A549 (cell line): ENCODE data around the gene SLC7A8. TPM values are rescaled to one million over a fixed set of nuclear protein-coding genes. Genes with fewer than 3 reads are reported as not detected.

Source experiments
- ATAC-seq, 2 experiments: fragments of 200-7000 bp in 1 of 2; fragments of >200 bp in 1 of 2; cut with Nextera tagmentation in 1 of 2; cut with Tn5 transposase in 1 of 2; 3 replicates each; pipeline versions ENCODE4 v1.8.0 to v1.9.1; 2018 to 2020; ENCODE audit warnings: mild to moderate bottlenecking in 1 of 2, moderate library complexity in 1 of 2
- CTCF ChIA-PET: fragments of 300-600 bp; sonication (Branson Sonifier 250); formaldehyde crosslinking; extraction: SDS; loops from one replicate; lab custom pipeline; 2021; ENCODE audit warnings: antibody characterized with exemption, inconsistent platforms; lab: Yijun Ruan, JAX
- POLR2A ChIA-PET: fragments of 350-600 bp; formaldehyde crosslinking; extraction: SDS; loops from one replicate; lab custom pipeline; 2021; ENCODE audit warnings: antibody characterized with exemption, inconsistent platforms; lab: Yijun Ruan, JAX
- DNase-seq, 2 experiments: peaks; one replicate each; pipeline versions ENCODE4 v3.0.0 to v3.0.0-alpha.2; 2011 to 2016; ENCODE audit warnings: low read depth in 1 of 2, low spot score in 1 of 2
- FAIRE-seq: peaks from 2 replicates; lab custom pipeline; 2011; peaks lifted over from hg19 to GRCh38; lab: Jason Lieb, UNC
- H3K27ac ChIP-seq, 2 experiments: fragments of >200 bp; sonication (Bioruptor Twin); formaldehyde crosslinking; 3 replicates each; pipeline ENCODE4 v1.5.1; 2016 to 2017
- H3K4me1 ChIP-seq: fragments of >200 bp; sonication (Bioruptor Twin); formaldehyde crosslinking; 3 replicates; pipeline ENCODE4 v1.6.1; 2016
- H3K4me2 ChIP-seq: fragments of >200 bp; sonication (Bioruptor Twin); formaldehyde crosslinking; 3 replicates; pipeline ENCODE4 v1.6.1; 2016
- H3K4me3 ChIP-seq: fragments of >200 bp; sonication (Bioruptor Twin); formaldehyde crosslinking; 3 replicates; pipeline ENCODE4 v1.5.1; 2016
- H3K9me3 ChIP-seq: fragments of >200 bp; sonication (Bioruptor Twin); formaldehyde crosslinking; 3 replicates; pipeline ENCODE4 v1.6.1; 2016
- CBX8 ChIP-seq: fragments of 200-600 bp; sonication (generic); IDR thresholded peaks from 2 replicates; pipeline ENCODE4 v1.6.1; 2016
- CEBPB ChIP-seq, 2 experiments: fragments of >200 bp in 1 of 2; sonication (Bioruptor Twin) in 1 of 2; formaldehyde crosslinking in 1 of 2; IDR thresholded peaks; 2 replicates each; pipeline ENCODE4 v1.6.1; 2012 to 2016
- CHD2 ChIP-seq: fragments of 150-350 bp; IDR thresholded peaks from 2 replicates; pipeline ENCODE4 v1.6.1; 2014; ENCODE audit warnings: low read length; ENCODE audit not compliant: partially characterized antibody
- EHMT2 ChIP-seq: fragments of 200-600 bp; sonication (generic); IDR thresholded peaks from 2 replicates; pipeline ENCODE4 v1.6.1; 2016; ENCODE audit warnings: antibody characterized with exemption, low read depth, mild to moderate bottlenecking, moderate library complexity
- EP300 ChIP-seq, 2 experiments: fragments of >200 bp; sonication (Bioruptor Twin); formaldehyde crosslinking; IDR thresholded peaks; 2 replicates in 1 of 2; 3 replicates in 1 of 2; pipeline ENCODE4 v1.6.1; 2016 to 2017
- ESRRA ChIP-seq: fragments of 150-350 bp; IDR thresholded peaks from 2 replicates; pipeline ENCODE4 v1.6.1; 2014; ENCODE audit warnings: mild to moderate bottlenecking, low read length, borderline replicate concordance
- FOSB ChIP-seq: fragments of 250-450 bp; sonication (Bioruptor Pico); IDR thresholded peaks from 2 replicates; pipeline ENCODE4 v1.5.0; 2020; ENCODE audit warnings: mild to moderate bottlenecking, moderate library complexity
- GATA3 ChIP-seq: IDR thresholded peaks from 2 replicates; pipeline ENCODE4 v1.6.1; 2012; ENCODE audit warnings: borderline replicate concordance
- HDAC2 ChIP-seq: fragments of 200-600 bp; sonication (generic); IDR thresholded peaks from 2 replicates; pipeline ENCODE4 v1.6.1; 2016
- HES2 ChIP-seq: fragments of >200 bp; sonication (Bioruptor Twin); formaldehyde crosslinking; IDR thresholded peaks from 2 replicates; pipeline ENCODE4 v1.6.1; 2016
- HEYL ChIP-seq: fragments of 250-450 bp; sonication (Bioruptor Pico); IDR thresholded peaks from 2 replicates; pipeline ENCODE4 v1.8.0; 2021; ENCODE audit warnings: mild to moderate bottlenecking, moderate library complexity
- HMGXB4 ChIP-seq: fragments of 250-450 bp; sonication (Bioruptor Pico); IDR thresholded peaks from 2 replicates; pipeline ENCODE4 v1.5.0; 2021; ENCODE audit warnings: mild to moderate bottlenecking, moderate library complexity, borderline replicate concordance
- HOXB5 ChIP-seq: fragments of 250-450 bp; sonication (Bioruptor Pico); IDR thresholded peaks from 2 replicates; pipeline ENCODE4 v1.5.0; 2020; ENCODE audit warnings: mild to moderate bottlenecking, moderate library complexity
- JUN ChIP-seq, 2 experiments: fragments of >200 bp; sonication (Bioruptor Twin); formaldehyde crosslinking; IDR thresholded peaks; 2 replicates in 1 of 2; 3 replicates in 1 of 2; pipeline ENCODE4 v1.6.1; 2016 to 2017
- MAX ChIP-seq: IDR thresholded peaks from 2 replicates; pipeline ENCODE4 v1.6.1; 2012
- MAZ ChIP-seq: fragments of 150-350 bp; IDR thresholded peaks from 2 replicates; pipeline ENCODE4 v1.6.1; 2014; ENCODE audit warnings: antibody characterized with exemption, low read depth, low read length, borderline replicate concordance
- NFE2L2 ChIP-seq: fragments of 150-350 bp; conservative IDR thresholded peaks from 2 replicates; pipeline ENCODE4 v1.6.1; 2014; ENCODE audit warnings: low read length
- NPAS2 ChIP-seq: fragments of 250-450 bp; sonication (Bioruptor Pico); IDR thresholded peaks from 2 replicates; pipeline ENCODE4 v1.8.0; 2022; ENCODE audit warnings: mild to moderate bottlenecking, moderate library complexity, borderline replicate concordance
- NR3C1 ChIP-seq: fragments of >200 bp; sonication (Bioruptor Twin); formaldehyde crosslinking; IDR thresholded peaks from 3 replicates; pipeline ENCODE4 v1.6.1; 2017
- POLR2A ChIP-seq: IDR thresholded peaks from 2 replicates; pipeline ENCODE4 v1.6.1; 2012; ENCODE audit warnings: mild to moderate bottlenecking, low read length
- RAD21 ChIP-seq, 2 experiments: fragments of >200 bp in 1 of 2; sonication (Bioruptor Twin) in 1 of 2; formaldehyde crosslinking in 1 of 2; IDR thresholded peaks in 1 of 2; conservative IDR thresholded peaks in 1 of 2; 2 replicates in 1 of 2; 3 replicates in 1 of 2; pipeline ENCODE4 v1.6.1; 2012 to 2018; ENCODE audit warnings: inconsistent platforms in 1 of 2
- RCOR1 ChIP-seq: fragments of 150-350 bp; IDR thresholded peaks from 2 replicates; pipeline ENCODE4 v1.6.1; 2014; ENCODE audit warnings: antibody characterized with exemption, low read length, low read depth
- RNF2 ChIP-seq: fragments of 200-600 bp; sonication (generic); IDR thresholded peaks from 2 replicates; pipeline ENCODE4 v1.6.1; 2016; ENCODE audit warnings: low read depth, mild to moderate bottlenecking, antibody characterized with exemption, moderate library complexity, borderline replicate concordance
- TP53 ChIP-seq: fragments of 250-450 bp; sonication (Bioruptor Pico); IDR thresholded peaks from 2 replicates; pipeline ENCODE4 v1.5.0; 2021; ENCODE audit warnings: mild to moderate bottlenecking, moderate library complexity
- USF2 ChIP-seq: fragments of 450-650 bp; IDR thresholded peaks from 2 replicates; pipeline ENCODE4 v1.6.1; 2014; ENCODE audit warnings: antibody characterized with exemption
- ZNF302 ChIP-seq: fragments of 250-450 bp; sonication (Bioruptor Pico); IDR thresholded peaks from 2 replicates; pipeline ENCODE4 v1.9.0; 2021; ENCODE audit warnings: inconsistent platforms, mild to moderate bottlenecking, moderate library complexity
- ZSCAN20 ChIP-seq: fragments of 250-450 bp; sonication (Bioruptor Pico); IDR thresholded peaks from 2 replicates; pipeline ENCODE4 v1.8.0; 2022; ENCODE audit warnings: mild to moderate bottlenecking, moderate library complexity
- WGBS: methylation state at CpG from one replicate; pipeline ENCODE4 v1.1.6; 2017; ENCODE audit errors: missing lambda C conversion rate; 5-methylcytosine and 5-hydroxymethylcytosine counted together
- polyA plus RNA-seq, 4 experiments: library from polyadenylated mRNA; depleted of rRNA in 3 of 4; stranded (reverse); fragments of >200 nt; fragmentation: RNase III in 1 of 4; extraction: RNeasy Plus Mini Kit Qiagen cat#74134 plus additional on column Dnase treatment in 1 of 4; gene quantifications; 2 replicates in 3 of 4; 3 replicates in 1 of 4; pipeline ENCODE4 v1.2.3, GENCODE V29; 2011 to 2017
- TF ChIP-seq, protein P1 (sequence below): fragments of 150-350 bp; IDR thresholded peaks from 2 replicates; pipeline ENCODE4 v1.6.1; 2014; ENCODE audit warnings: low read depth, mild to moderate bottlenecking, low read length
- TF ChIP-seq, protein P2 (sequence below): fragments of 250-450 bp; sonication (Bioruptor Pico); IDR thresholded peaks from 2 replicates; pipeline ENCODE4 v1.5.0; 2020; ENCODE audit warnings: low read depth, mild to moderate bottlenecking, moderate library complexity

The SLC7A8 gene
- polyA plus RNA-seq, 2 of the 4 experiments (the other 2 are of a cell fraction), result 0.28 to 0.35 TPM

- no peak for TF ChIP-seq CHD2
- no peak for TF ChIP-seq FOSB (CRISPR knock-in tag)
Measured at GRCh38 chr14:23175823-23176222, 7.6 kb downstream of the SLC7A8 start (continued).

- Histone ChIP-seq H3K4me1 (0 out of 3 replicates have a peak, but pooled peaks cover 7% of the 10 kb centered on the region), H3K4me2 (no peak overlapping the region), H3K27ac (no peak overlapping the region), H3K9me3 (no peaks in the 10 kb centered on the region), H3K4me3 (no peak overlapping the region)
- POLR2A ChIA-PET, result no interaction called here
- no peak for DNase-seq
- ATAC-seq, result no peak; a peak in 1 of 6 replicates
- 71% methylated on average over 6 of the region's 6 CpGs for WGBS
- FAIRE-seq, result no peak
- CTCF ChIA-PET, result interaction anchor here (0.9 to 25.1 kb wide), 6 partner anchors 10 to 74 kb away, joined by 3 to 848 read pairs (median 6); partner anchors contain the start of gene CEBPE
- TF ChIP-seq POLR2A, result no peak
- no peak for TF ChIP-seq HOXB5 (CRISPR knock-in tag)
- no peak for TF ChIP-seq HDAC2
- no peak for TF ChIP-seq CEBPB (IDR thresholded peaks at IDR 0.05)
- TF ChIP-seq MAX, result no peak
- TF ChIP-seq JUN (IDR thresholded peaks at IDR 0.05), result no peak
- TF ChIP-seq USF2, result no peak
- no peak for TF ChIP-seq HES2
- TF ChIP-seq ESRRA, result no peak
- TF ChIP-seq NR3C1, result no peak
- no peak for TF ChIP-seq TP53
- no peak for TF ChIP-seq EHMT2
- TF ChIP-seq FOSB (CRISPR knock-in tag), result no peak
- TF ChIP-seq GATA3, result no peak
Measured at GRCh38 chr14:23174296-23175184, 8.9 kb downstream of the SLC7A8 start.

DNA sequence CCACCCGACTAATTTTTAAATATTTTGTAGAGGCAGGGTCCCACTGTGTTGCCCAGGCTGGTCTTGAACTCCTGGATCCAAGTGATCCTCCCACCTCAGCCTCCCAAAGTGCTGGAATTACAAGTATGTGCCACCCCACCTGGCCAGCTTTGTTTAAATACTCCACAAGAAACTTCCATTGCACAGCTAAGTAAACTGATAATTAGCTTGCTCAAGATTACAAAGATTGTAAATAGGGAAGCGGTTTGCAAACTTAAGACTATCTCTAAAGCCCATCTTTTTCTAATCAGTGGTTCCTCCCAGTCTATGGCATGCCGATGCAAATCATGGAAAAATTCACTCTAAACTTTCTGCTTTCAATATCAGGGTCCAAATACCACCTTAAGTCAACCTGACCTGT is 9.7 kb downstream of the SLC7A8 start:
- 42% methylated on average over 3 of the region's 3 CpGs for WGBS
- Histone ChIP-seq H3K9me3 (no peaks in the 10 kb centered on the region), H3K4me2 (no peak overlapping the region), H3K27ac (no peak overlapping the region), H3K4me1 (0 out of 3 replicates have a peak, but pooled peaks cover 7% of the 10 kb centered on the region), H3K4me3 (no peak overlapping the region)
- ATAC-seq (no peak), FAIRE-seq (no peak), DNase-seq (no peak)
- TF ChIP-seq FOSB (CRISPR knock-in tag) (no peak), CHD2 (no peak), HEYL (no peak), TP53 (no peak), MAZ (no peak), RAD21 (conservative IDR thresholded peaks at IDR 0.05 in 1 of 2, IDR thresholded peaks at IDR 0.05 in 1 of 2) (no peak), RCOR1 (no peak), NPAS2 (CRISPR knock-in tag) (no peak), ESRRA (no peak), CEBPB (IDR thresholded peaks at IDR 0.05) (no peak), ZSCAN20 (CRISPR knock-in tag) (no peak), HMGXB4 (CRISPR knock-in tag) (no peak), ZNF302 (CRISPR knock-in tag) (no peak), HDAC2 (no peak), NFE2L2 (no peak), CBX8 (no peak), RNF2 (no peak), EP300 (IDR thresholded peaks at IDR 0.05) (no peak)
- TF ChIP-seq, protein P1, sequence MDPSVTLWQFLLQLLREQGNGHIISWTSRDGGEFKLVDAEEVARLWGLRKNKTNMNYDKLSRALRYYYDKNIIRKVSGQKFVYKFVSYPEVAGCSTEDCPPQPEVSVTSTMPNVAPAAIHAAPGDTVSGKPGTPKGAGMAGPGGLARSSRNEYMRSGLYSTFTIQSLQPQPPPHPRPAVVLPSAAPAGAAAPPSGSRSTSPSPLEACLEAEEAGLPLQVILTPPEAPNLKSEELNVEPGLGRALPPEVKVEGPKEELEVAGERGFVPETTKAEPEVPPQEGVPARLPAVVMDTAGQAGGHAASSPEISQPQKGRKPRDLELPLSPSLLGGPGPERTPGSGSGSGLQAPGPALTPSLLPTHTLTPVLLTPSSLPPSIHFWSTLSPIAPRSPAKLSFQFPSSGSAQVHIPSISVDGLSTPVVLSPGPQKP, result no peak
- TF ChIP-seq, protein P2, sequence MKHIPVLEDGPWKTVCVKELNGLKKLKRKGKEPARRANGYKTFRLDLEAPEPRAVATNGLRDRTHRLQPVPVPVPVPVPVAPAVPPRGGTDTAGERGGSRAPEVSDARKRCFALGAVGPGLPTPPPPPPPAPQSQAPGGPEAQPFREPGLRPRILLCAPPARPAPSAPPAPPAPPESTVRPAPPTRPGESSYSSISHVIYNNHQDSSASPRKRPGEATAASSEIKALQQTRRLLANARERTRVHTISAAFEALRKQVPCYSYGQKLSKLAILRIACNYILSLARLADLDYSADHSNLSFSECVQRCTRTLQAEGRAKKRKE (CRISPR knock-in tag), result no peak
- CTCF ChIA-PET, result interaction anchor here (1.0 to 25.1 kb wide), 6 partner anchors 9 to 53 kb away, joined by 3 to 848 read pairs (median 6); partner anchors contain the start of gene CEBPE
- POLR2A ChIA-PET, result no interaction called here
